Astrocyte of the spinal cord (primary cell): ENCODE measurements around the gene SNTG2.
A peak's percentile ranks its signal among the peaks of the same experiment; 100 is the strongest.

Experiments used
- DNase-seq: peaks from one replicate; pipeline ENCODE4 v3.0.0; 2011; ENCODE audit warnings: low read depth, low spot score
- H3K4me3 ChIP-seq: 2 replicates; pipeline ENCODE4 v1.5.1; 2011; ENCODE audit warnings: low read depth, mild to moderate bottlenecking, low read length, moderate library complexity
- CTCF ChIP-seq: IDR thresholded peaks from 2 replicates; pipeline ENCODE4 v1.5.1; 2012; ENCODE audit warnings: low read depth, mild to moderate bottlenecking, low read length, inconsistent platforms
- in situ Hi-C: cut with HindIII; loops from 2 replicates; pipeline ENCODE4 v1.10.0; 2017; ENCODE audit warnings: low sequenced_read_pairs

Gene SNTG2

GRCh38 chr2:1208522-1208921 is 257.9 kb downstream of the SNTG2 start:
- TF ChIP-seq CTCF = no peak
- DNase-seq = no peak
- in situ Hi-C loops = no loop called here
- no peak overlapping the region for H3K4me3 ChIP-seq

GRCh38 chr2:1209246-1209645 is 258.6 kb downstream of the SNTG2 start:
- no peak for TF ChIP-seq CTCF
- no peak overlapping the region for H3K4me3 ChIP-seq
- no peak for DNase-seq
- in situ Hi-C loops = no loop called here

- no peak for TF ChIP-seq CTCF
- in situ Hi-C loops = no loop called here
- H3K4me3 ChIP-seq = no peak overlapping the region
- DNase-seq = no peak
These were observed 259.1 kb downstream of the SNTG2 start for GRCh38 chr2:1209761-1210160.

- no peak for TF ChIP-seq CTCF
- no peak overlapping the region for H3K4me3 ChIP-seq
- no peak for DNase-seq
- in situ Hi-C loops = no loop called here
These were observed 259.7 kb downstream of the SNTG2 start for GRCh38 chr2:1210352-1210751.

- peak; percentile 78 for DNase-seq
- TF ChIP-seq CTCF = no peak
- H3K4me3 ChIP-seq = no peak overlapping the region
- in situ Hi-C loops = no loop called here
These were observed 269.4 kb downstream of the SNTG2 start for GRCh38 chr2:1219901-1220573.

- DNase-seq = no peak
- H3K4me3 ChIP-seq = no peak overlapping the region
- in situ Hi-C loops = no loop called here
- TF ChIP-seq CTCF = no peak
These were observed 271.4 kb downstream of the SNTG2 start for GRCh38 chr2:1222056-1222455.

- TF ChIP-seq CTCF = no peak
- in situ Hi-C loops = no loop called here
- no peak overlapping the region for H3K4me3 ChIP-seq
These were observed 273.1 kb downstream of the SNTG2 start for GRCh38 chr2:1223791-1224190.

More at GRCh38 chr2:1223791-1224190, 273.1 kb downstream of the SNTG2 start:
- DNase-seq = no peak
